GM21515 (cell line): ENCODE data around the gene NPNT.

Experiments
- ATAC-seq: cut with Tn5 transposase; IDR thresholded peaks from one replicate; pipeline ENCODE4 v1.9.1; 2021; ENCODE audit not compliant: unreplicated experiment

Gene NPNT

DNA sequence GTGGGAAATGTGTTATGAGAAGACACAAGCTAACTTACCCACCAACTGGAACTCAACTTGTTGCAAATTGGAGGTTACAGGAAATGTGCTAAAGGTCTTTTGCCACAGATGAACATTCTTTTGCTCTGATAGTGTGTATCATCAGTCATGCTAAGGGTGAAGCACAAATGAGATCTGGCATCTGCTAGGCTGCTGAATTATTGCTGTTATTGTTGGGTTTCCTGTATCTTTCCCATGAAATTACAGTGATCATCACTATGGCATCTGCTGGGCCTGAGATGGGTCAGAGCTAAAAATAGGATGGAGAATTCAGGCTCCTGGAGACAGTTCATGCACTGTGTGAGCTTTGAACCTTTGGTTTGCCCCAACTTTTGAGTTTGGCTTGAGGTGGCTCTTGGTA, 124.5 kb downstream of the NPNT start:
- ATAC-seq = no peak
